CD4-positive, alpha-beta T cell treated with Interleukin-2 at 100 ng/mL for 4 hours (primary cell): ENCODE measurements around the gene CEP164.

Experiments used
- DNase-seq: peaks from one replicate; pipeline ENCODE4 v3.0.0-alpha.2; 2020; ENCODE audit warnings: low spot score

The CEP164 gene

DNA sequence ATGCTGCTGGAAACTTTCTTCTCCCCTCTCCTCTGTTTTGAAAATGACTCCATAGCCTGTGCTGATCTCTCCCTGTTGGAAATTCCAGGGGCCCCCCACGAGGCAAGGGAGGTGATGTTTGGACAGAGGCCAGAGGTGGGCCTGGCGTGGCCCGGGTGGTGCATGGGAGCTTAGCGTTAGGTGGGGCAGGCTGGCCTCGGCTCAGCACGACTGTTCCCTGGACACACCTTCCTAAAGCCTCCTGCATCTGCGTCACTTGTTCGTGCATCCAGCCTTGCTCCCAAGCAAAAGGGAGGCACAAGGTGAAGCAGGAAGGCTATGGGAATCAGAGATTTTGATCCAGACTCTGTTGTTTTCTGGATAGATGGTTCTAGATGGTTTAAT is 135.2 kb downstream of the CEP164 start:
- no peak for DNase-seq
